HepG2 (cell line): ENCODE data around the gene PLIN5. TPM values are rescaled to one million over a fixed set of nuclear protein-coding genes. Genes with fewer than 3 reads are reported as not detected.

ENCODE experiments used
- ZNF383 ChIP-seq: sonication (generic); formaldehyde crosslinking; IDR thresholded peaks from 2 replicates; pipeline ENCODE4 v1.4.0; 2020; ENCODE audit warnings: missing genetic modification reagents, mild to moderate bottlenecking, borderline replicate concordance
- polyA plus RNA-seq, 8 experiments: library from polyadenylated mRNA; depleted of rRNA in 3 of 8; stranded (reverse) in 7 of 8; unstranded in 1 of 8; fragments of >200 nt; fragmentation: Illumina TruSeq in 4 of 8; extraction: Trizol in 4 of 8; gene quantifications; 2 replicates each; pipeline versions ENCODE4 v1.2.1 to v1.2.3, GENCODE V29; 2011 to 2016; ENCODE audit warnings: low read depth in 4 of 8, missing spikeins in 1 of 8, mixed read lengths in 1 of 8; ENCODE audit not compliant: insufficient read depth in 1 of 8
- total RNA-seq, 5 experiments: library from RNA; depleted of rRNA; stranded (reverse); fragments of >200 nt; fragmentation: Illumina TruSeq; extraction: Trizol; gene quantifications; 2 replicates each; pipeline ENCODE4 v1.2.3, GENCODE V29; 2016; ENCODE audit warnings: low read depth in 1 of 5
- TF ChIP-seq, protein P1 (sequence below): sonication (generic); formaldehyde crosslinking; IDR thresholded peaks from 2 replicates; pipeline ENCODE4 v1.4.0; 2020; ENCODE audit warnings: missing genetic modification reagents, mild to moderate bottlenecking, borderline replicate concordance
- TF ChIP-seq, protein P2 (sequence below): sonication (generic); formaldehyde crosslinking; IDR thresholded peaks from 2 replicates; pipeline ENCODE4 v1.4.0; 2020; ENCODE audit warnings: mild to moderate bottlenecking, missing genetic modification reagents
- TF ChIP-seq, protein P3 (sequence below): sonication (generic); formaldehyde crosslinking; IDR thresholded peaks from 2 replicates; pipeline ENCODE4 v1.9.0; 2021; ENCODE audit warnings: missing genetic modification reagents, borderline replicate concordance

PLIN5 gene
- total and polyA plus RNA-seq, 2 of the 13 experiments (the other 11 are each of a cell fraction or from before 2014, with no cell fraction given), result 1.8 to 4.8 TPM

DNA sequence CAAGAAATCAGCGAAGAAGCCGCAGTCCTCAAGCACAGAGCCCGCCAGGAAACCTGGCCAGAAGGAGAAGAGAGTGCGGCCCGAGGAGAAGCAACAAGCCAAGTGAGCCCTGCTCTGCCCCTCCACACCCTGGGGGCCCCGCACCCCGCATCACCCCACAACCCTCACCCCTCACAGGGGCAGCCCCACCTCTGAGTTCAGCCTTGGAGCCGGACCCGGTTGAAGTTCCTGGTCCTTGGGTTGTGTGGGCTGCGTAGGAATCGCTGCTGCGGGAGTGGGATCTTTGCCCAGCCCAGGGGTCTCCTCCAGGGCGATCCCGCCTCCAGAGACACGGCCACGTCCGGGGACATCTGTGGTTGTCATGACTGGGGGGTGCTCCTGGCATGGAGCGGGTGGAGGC lies 38.7 kb downstream of the PLIN5 start (continued):
- TF ChIP-seq, protein P1, sequence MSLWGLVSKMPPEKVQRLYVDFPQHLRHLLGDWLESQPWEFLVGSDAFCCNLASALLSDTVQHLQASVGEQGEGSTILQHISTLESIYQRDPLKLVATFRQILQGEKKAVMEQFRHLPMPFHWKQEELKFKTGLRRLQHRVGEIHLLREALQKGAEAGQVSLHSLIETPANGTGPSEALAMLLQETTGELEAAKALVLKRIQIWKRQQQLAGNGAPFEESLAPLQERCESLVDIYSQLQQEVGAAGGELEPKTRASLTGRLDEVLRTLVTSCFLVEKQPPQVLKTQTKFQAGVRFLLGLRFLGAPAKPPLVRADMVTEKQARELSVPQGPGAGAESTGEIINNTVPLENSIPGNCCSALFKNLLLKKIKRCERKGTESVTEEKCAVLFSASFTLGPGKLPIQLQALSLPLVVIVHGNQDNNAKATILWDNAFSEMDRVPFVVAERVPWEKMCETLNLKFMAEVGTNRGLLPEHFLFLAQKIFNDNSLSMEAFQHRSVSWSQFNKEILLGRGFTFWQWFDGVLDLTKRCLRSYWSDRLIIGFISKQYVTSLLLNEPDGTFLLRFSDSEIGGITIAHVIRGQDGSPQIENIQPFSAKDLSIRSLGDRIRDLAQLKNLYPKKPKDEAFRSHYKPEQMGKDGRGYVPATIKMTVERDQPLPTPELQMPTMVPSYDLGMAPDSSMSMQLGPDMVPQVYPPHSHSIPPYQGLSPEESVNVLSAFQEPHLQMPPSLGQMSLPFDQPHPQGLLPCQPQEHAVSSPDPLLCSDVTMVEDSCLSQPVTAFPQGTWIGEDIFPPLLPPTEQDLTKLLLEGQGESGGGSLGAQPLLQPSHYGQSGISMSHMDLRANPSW, result no peak
- TF ChIP-seq, protein P2, sequence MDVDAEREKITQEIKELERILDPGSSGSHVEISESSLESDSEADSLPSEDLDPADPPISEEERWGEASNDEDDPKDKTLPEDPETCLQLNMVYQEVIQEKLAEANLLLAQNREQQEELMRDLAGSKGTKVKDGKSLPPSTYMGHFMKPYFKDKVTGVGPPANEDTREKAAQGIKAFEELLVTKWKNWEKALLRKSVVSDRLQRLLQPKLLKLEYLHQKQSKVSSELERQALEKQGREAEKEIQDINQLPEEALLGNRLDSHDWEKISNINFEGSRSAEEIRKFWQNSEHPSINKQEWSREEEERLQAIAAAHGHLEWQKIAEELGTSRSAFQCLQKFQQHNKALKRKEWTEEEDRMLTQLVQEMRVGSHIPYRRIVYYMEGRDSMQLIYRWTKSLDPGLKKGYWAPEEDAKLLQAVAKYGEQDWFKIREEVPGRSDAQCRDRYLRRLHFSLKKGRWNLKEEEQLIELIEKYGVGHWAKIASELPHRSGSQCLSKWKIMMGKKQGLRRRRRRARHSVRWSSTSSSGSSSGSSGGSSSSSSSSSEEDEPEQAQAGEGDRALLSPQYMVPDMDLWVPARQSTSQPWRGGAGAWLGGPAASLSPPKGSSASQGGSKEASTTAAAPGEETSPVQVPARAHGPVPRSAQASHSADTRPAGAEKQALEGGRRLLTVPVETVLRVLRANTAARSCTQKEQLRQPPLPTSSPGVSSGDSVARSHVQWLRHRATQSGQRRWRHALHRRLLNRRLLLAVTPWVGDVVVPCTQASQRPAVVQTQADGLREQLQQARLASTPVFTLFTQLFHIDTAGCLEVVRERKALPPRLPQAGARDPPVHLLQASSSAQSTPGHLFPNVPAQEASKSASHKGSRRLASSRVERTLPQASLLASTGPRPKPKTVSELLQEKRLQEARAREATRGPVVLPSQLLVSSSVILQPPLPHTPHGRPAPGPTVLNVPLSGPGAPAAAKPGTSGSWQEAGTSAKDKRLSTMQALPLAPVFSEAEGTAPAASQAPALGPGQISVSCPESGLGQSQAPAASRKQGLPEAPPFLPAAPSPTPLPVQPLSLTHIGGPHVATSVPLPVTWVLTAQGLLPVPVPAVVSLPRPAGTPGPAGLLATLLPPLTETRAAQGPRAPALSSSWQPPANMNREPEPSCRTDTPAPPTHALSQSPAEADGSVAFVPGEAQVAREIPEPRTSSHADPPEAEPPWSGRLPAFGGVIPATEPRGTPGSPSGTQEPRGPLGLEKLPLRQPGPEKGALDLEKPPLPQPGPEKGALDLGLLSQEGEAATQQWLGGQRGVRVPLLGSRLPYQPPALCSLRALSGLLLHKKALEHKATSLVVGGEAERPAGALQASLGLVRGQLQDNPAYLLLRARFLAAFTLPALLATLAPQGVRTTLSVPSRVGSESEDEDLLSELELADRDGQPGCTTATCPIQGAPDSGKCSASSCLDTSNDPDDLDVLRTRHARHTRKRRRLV (CRISPR knock-in tag), result no peak
- TF ChIP-seq, protein P3, sequence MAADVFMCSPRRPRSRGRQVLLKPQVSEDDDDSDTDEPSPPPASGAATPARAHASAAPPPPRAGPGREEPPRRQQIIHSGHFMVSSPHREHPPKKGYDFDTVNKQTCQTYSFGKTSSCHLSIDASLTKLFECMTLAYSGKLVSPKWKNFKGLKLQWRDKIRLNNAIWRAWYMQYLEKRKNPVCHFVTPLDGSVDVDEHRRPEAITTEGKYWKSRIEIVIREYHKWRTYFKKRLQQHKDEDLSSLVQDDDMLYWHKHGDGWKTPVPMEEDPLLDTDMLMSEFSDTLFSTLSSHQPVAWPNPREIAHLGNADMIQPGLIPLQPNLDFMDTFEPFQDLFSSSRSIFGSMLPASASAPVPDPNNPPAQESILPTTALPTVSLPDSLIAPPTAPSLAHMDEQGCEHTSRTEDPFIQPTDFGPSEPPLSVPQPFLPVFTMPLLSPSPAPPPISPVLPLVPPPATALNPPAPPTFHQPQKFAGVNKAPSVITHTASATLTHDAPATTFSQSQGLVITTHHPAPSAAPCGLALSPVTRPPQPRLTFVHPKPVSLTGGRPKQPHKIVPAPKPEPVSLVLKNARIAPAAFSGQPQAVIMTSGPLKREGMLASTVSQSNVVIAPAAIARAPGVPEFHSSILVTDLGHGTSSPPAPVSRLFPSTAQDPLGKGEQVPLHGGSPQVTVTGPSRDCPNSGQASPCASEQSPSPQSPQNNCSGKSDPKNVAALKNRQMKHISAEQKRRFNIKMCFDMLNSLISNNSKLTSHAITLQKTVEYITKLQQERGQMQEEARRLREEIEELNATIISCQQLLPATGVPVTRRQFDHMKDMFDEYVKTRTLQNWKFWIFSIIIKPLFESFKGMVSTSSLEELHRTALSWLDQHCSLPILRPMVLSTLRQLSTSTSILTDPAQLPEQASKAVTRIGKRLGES (CRISPR knock-in tag), result no peak
- no peak for TF ChIP-seq ZNF383 (CRISPR knock-in tag)
